Panc1 (cell line): Measurements from ENCODE around the gene FAT2. TPM values are rescaled to one million over a fixed set of nuclear protein-coding genes. Genes with fewer than 3 reads are reported as not detected.

Experiments used
- ATAC-seq: fragments of 200-7000 bp; cut with Tn5 transposase; 2 replicates; pipeline ENCODE4 v1.9.1; 2020; ENCODE audit warnings: mild to moderate bottlenecking, moderate library complexity
- BruUV-seq: library from RNA; stranded (reverse); fragments of 400-500 nt; replicated peaks from 2 replicates; lab custom pipeline; 2021; lab: Mats Ljungman, UMichigan
- CTCF ChIA-PET: fragments of 300-600 bp; sonication (Branson Sonifier 250); formaldehyde crosslinking; loops from one replicate; lab custom pipeline; 2022; ENCODE audit warnings: antibody characterized with exemption; lab: Charles Lee
- POLR2A ChIA-PET: fragments of 300-600 bp; sonication (Branson Sonifier 250); formaldehyde crosslinking; loops from one replicate; lab custom pipeline; 2022; ENCODE audit warnings: antibody characterized with exemption; lab: Charles Lee
- DNase-seq: peaks from one replicate; pipeline ENCODE4 v3.0.0-alpha.2; 2010; ENCODE audit warnings: low read depth, low spot score
- H3K27ac ChIP-seq: 2 replicates; pipeline ENCODE4 v1.5.1; 2011; ENCODE audit warnings: mild to moderate bottlenecking, low read length, inconsistent platforms
- H3K27me3 ChIP-seq: fragments of 200-500 bp; sonication (Bioruptor generic); 2 replicates; pipeline ENCODE4 v1.6.0; 2014; ENCODE audit warnings: low read length, inconsistent platforms; ENCODE audit not compliant: control insufficient read depth, insufficient read depth
- H3K36me3 ChIP-seq: fragments of 200-500 bp; sonication (Bioruptor generic); 2 replicates; pipeline ENCODE4 v1.5.1; 2014; ENCODE audit warnings: inconsistent platforms, mild to moderate bottlenecking, low read length, moderate library complexity; ENCODE audit not compliant: control insufficient read depth, insufficient read depth
- H3K4me1 ChIP-seq: 2 replicates; pipeline ENCODE4 v1.5.1; 2011; ENCODE audit warnings: inconsistent platforms, mild to moderate bottlenecking, low read length, moderate library complexity; ENCODE audit not compliant: control insufficient read depth, insufficient read depth
- H3K4me3 ChIP-seq, 2 experiments: 2 replicates each; pipeline ENCODE4 v1.5.1; 2011 to 2012; ENCODE audit warnings: low read depth in 2 of 2, low read length in 2 of 2, mild to moderate bottlenecking in 2 of 2, inconsistent platforms in 1 of 2, moderate library complexity in 1 of 2
- H3K9me3 ChIP-seq: fragments of 200-500 bp; sonication (Bioruptor generic); 2 replicates; pipeline ENCODE4 v1.5.1; 2014; ENCODE audit warnings: low read depth, mild to moderate bottlenecking, inconsistent platforms, low read length, moderate library complexity; ENCODE audit not compliant: control insufficient read depth, insufficient read depth
- POLR2AphosphoS5 ChIP-seq: IDR thresholded peaks from 2 replicates; pipeline ENCODE4 v1.6.1; 2012; ENCODE audit warnings: mild to moderate bottlenecking, low read depth, low read length, moderate library complexity
- SIN3A ChIP-seq: IDR thresholded peaks from 2 replicates; pipeline ENCODE4 v1.6.1; 2012; ENCODE audit warnings: low read depth, mild to moderate bottlenecking, low read length, moderate library complexity, borderline replicate concordance; ENCODE audit not compliant: insufficient read depth
- TCF7L2 ChIP-seq: IDR thresholded peaks from 2 replicates; pipeline ENCODE4 v1.6.1; 2011; ENCODE audit warnings: mild to moderate bottlenecking, low read depth, low read length, inconsistent platforms
- in situ Hi-C: cut with HindIII; loops from 2 replicates; pipeline ENCODE4 v1.10.0; 2016; ENCODE audit warnings: low sequenced_read_pairs, low pct_unique_long_range_greater_than_20kb
- intact Hi-C: fragments of 100-400 bp; cut with micrococcal nuclease; formaldehyde crosslinking; loops from one replicate; pipeline ENCODE4 v1.10.0; 2022; ENCODE audit not compliant: unreplicated experiment
- total RNA-seq: library from RNA; stranded (reverse); gene quantifications from one replicate; pipeline ENCODE4 v1.2.1, GENCODE V29; 2021; ENCODE audit not compliant: unreplicated experiment
- TF ChIP-seq, protein P1 (sequence below), 2 experiments: IDR thresholded peaks; 2 replicates each; pipeline ENCODE4 v1.6.1; 2011 to 2012; ENCODE audit warnings: low read depth in 2 of 2, control low read depth in 1 of 2, low read length in 1 of 2, mild to moderate bottlenecking in 1 of 2, moderate library complexity in 1 of 2; ENCODE audit not compliant: insufficient read depth in 1 of 2
- TF ChIP-seq, protein P2 (sequence below): fragments of 450-650 bp; IDR thresholded peaks from 2 replicates; pipeline ENCODE4 v1.5.1; 2017; ENCODE audit warnings: mild to moderate bottlenecking

FAT2 gene
- total RNA-seq, 1 experiment from 2014 or later, result not detected

DNA sequence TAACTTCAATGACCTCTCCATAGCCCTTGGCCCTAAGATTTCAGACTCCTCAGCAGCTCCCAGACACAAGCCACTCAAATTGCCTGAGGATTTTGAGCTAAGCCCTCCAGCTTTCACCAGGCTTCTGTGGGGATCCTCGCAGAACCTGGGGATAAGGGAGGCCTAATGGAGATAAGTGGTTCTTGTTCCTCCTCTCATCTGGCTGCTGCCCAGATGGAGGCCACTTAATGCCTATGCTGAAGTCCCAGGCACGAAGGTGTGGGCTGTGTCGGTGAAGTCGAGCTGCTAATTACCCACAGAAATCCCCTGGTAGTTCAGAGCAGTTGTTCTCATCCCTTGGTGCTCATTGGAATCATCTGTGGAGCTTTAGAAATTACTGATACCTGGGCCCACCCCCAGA, 10.3 kb upstream of the FAT2 start:
- no peaks in the 10 kb centered on the region for H3K4me1 ChIP-seq
- no peaks in the 10 kb centered on the region for H3K36me3 ChIP-seq
- H3K27me3 ChIP-seq, result peaks cover 3% of the 10 kb centered on the region; the same call in 1 of the 2 replicates
- ChIA-PET POLR2A (no interaction called here), CTCF (no interaction called here)
- no peak for ATAC-seq
- in situ Hi-C loops (no loop called here), intact Hi-C loops (no loop called here)
- no peak for DNase-seq
- H3K9me3 ChIP-seq, result no peaks in the 10 kb centered on the region
- no TSS peak for BruUV-seq
- no peak overlapping the region for H3K27ac ChIP-seq
- H3K4me3 ChIP-seq, result no peak overlapping the region
- TF ChIP-seq, protein P1, sequence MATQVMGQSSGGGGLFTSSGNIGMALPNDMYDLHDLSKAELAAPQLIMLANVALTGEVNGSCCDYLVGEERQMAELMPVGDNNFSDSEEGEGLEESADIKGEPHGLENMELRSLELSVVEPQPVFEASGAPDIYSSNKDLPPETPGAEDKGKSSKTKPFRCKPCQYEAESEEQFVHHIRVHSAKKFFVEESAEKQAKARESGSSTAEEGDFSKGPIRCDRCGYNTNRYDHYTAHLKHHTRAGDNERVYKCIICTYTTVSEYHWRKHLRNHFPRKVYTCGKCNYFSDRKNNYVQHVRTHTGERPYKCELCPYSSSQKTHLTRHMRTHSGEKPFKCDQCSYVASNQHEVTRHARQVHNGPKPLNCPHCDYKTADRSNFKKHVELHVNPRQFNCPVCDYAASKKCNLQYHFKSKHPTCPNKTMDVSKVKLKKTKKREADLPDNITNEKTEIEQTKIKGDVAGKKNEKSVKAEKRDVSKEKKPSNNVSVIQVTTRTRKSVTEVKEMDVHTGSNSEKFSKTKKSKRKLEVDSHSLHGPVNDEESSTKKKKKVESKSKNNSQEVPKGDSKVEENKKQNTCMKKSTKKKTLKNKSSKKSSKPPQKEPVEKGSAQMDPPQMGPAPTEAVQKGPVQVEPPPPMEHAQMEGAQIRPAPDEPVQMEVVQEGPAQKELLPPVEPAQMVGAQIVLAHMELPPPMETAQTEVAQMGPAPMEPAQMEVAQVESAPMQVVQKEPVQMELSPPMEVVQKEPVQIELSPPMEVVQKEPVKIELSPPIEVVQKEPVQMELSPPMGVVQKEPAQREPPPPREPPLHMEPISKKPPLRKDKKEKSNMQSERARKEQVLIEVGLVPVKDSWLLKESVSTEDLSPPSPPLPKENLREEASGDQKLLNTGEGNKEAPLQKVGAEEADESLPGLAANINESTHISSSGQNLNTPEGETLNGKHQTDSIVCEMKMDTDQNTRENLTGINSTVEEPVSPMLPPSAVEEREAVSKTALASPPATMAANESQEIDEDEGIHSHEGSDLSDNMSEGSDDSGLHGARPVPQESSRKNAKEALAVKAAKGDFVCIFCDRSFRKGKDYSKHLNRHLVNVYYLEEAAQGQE (IDR thresholded peaks at IDR 0.05; ENCODE audit: insufficient read depth in 1 of 2, low read depth in 2 of 2, low read length in 1 of 2), result no peak
- no peak for TF ChIP-seq TCF7L2
- no peak for TF ChIP-seq POLR2AphosphoS5
- TF ChIP-seq, protein P2, sequence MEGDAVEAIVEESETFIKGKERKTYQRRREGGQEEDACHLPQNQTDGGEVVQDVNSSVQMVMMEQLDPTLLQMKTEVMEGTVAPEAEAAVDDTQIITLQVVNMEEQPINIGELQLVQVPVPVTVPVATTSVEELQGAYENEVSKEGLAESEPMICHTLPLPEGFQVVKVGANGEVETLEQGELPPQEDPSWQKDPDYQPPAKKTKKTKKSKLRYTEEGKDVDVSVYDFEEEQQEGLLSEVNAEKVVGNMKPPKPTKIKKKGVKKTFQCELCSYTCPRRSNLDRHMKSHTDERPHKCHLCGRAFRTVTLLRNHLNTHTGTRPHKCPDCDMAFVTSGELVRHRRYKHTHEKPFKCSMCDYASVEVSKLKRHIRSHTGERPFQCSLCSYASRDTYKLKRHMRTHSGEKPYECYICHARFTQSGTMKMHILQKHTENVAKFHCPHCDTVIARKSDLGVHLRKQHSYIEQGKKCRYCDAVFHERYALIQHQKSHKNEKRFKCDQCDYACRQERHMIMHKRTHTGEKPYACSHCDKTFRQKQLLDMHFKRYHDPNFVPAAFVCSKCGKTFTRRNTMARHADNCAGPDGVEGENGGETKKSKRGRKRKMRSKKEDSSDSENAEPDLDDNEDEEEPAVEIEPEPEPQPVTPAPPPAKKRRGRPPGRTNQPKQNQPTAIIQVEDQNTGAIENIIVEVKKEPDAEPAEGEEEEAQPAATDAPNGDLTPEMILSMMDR, result no peak
- no peak for TF ChIP-seq SIN3A

DNA sequence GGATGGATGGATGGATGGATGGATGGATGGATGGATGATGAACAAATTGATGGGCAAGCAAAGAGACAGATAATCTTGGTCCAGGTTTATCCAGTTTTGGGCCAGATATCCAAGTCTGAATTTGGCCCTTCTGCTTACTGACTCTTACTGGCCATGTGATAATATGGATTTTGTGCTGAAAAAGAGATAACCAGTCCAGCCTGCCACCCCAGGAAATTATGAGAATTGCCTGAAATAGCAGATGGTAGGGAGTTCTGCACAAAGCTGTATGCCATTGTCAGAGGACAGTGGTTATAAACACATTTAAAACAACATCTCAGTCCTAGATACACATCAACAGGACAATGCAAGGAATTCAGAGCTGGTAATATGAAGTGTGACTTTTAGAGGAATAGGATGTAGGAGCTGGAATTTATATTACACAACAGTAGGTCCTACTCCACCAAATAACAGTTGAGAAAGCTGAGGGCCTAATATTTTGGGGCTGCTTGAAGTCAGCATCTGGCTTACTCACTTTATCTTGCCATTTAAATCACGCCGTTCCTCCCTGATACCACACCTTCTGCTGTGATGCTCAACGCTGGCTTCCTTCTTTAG, 9.0 kb upstream of the FAT2 start:
- ATAC-seq (no peak), DNase-seq (no peak)
- BruUV-seq, result no TSS peak
- no peaks in the 10 kb centered on the region for H3K36me3 ChIP-seq
- H3K4me1 ChIP-seq, result no peaks in the 10 kb centered on the region
- no peaks in the 10 kb centered on the region; the same call in 1 of the 2 replicates for H3K27me3 ChIP-seq
- H3K27ac ChIP-seq, result no peak overlapping the region
- POLR2A ChIA-PET, result no interaction called here
- in situ Hi-C loops (no loop called here), intact Hi-C loops (no loop called here)
- no peak overlapping the region for H3K4me3 ChIP-seq
- TF ChIP-seq, protein P2, result no peak
- no peak for TF ChIP-seq SIN3A
- no peak for TF ChIP-seq TCF7L2
- TF ChIP-seq POLR2AphosphoS5, result no peak
- TF ChIP-seq, protein P1 (IDR thresholded peaks at IDR 0.05; ENCODE audit: insufficient read depth in 1 of 2, low read depth in 2 of 2, low read length in 1 of 2), result no peak
- no peaks in the 10 kb centered on the region for H3K9me3 ChIP-seq
- CTCF ChIA-PET, result no interaction called here
